HEK293 (cell line): Measurements from ENCODE around the gene GRAMD4.

Experiments used
- CTCF ChIP-seq: fragments of 450-650 bp; formaldehyde crosslinking; IDR thresholded peaks from 2 replicates; pipeline ENCODE4 v1.5.1; 2016; ENCODE audit warnings: missing biosample characterization, missing genetic modification characterization
- ELK4 ChIP-seq: IDR thresholded peaks from 2 replicates; pipeline ENCODE4 v1.6.1; 2011; ENCODE audit warnings: mild to moderate bottlenecking, low read depth, low read length, borderline replicate concordance
- SCRT2 ChIP-seq: fragments of 450-650 bp; formaldehyde crosslinking; IDR thresholded peaks from 2 replicates; pipeline ENCODE4 v1.5.1; 2016; ENCODE audit warnings: missing biosample characterization, missing genetic modification characterization
- TCF7L2 ChIP-seq: IDR thresholded peaks from 2 replicates; pipeline ENCODE4 v1.6.1; 2011; ENCODE audit warnings: low read depth, mild to moderate bottlenecking, inconsistent platforms, low read length, moderate library complexity, borderline replicate concordance
- ZBTB48 ChIP-seq: fragments of 450-650 bp; formaldehyde crosslinking; IDR thresholded peaks from 2 replicates; pipeline ENCODE4 v1.5.1; 2016; ENCODE audit warnings: missing biosample characterization, missing genetic modification characterization
- ZBTB7A ChIP-seq: fragments of 450-650 bp; formaldehyde crosslinking; IDR thresholded peaks from 2 replicates; pipeline ENCODE4 v1.5.1; 2016; ENCODE audit warnings: low read depth, missing biosample characterization, missing genetic modification characterization
- ZNF140 ChIP-seq: fragments of 450-650 bp; formaldehyde crosslinking; IDR thresholded peaks from 2 replicates; pipeline ENCODE4 v1.5.1; 2016; ENCODE audit warnings: missing biosample characterization, missing genetic modification characterization
- ZNF292 ChIP-seq: fragments of 450-650 bp; formaldehyde crosslinking; IDR thresholded peaks from 2 replicates; pipeline ENCODE4 v1.5.1; 2016; ENCODE audit warnings: low read depth, missing biosample characterization, missing genetic modification characterization, borderline replicate concordance
- ZNF600 ChIP-seq: fragments of 450-650 bp; formaldehyde crosslinking; IDR thresholded peaks from 2 replicates; pipeline ENCODE4 v1.5.1; 2016; ENCODE audit warnings: missing biosample characterization, missing genetic modification characterization
- ZNF704 ChIP-seq: fragments of 450-650 bp; formaldehyde crosslinking; IDR thresholded peaks from 2 replicates; pipeline ENCODE4 v1.5.1; 2016; ENCODE audit warnings: missing biosample characterization, missing genetic modification characterization
- ZNF747 ChIP-seq: fragments of 450-650 bp; formaldehyde crosslinking; IDR thresholded peaks from 2 replicates; pipeline ENCODE4 v1.5.1; 2016; ENCODE audit warnings: missing biosample characterization, missing genetic modification characterization
- ZNF776 ChIP-seq: fragments of 450-650 bp; formaldehyde crosslinking; IDR thresholded peaks from 2 replicates; pipeline ENCODE4 v1.5.0; 2017; ENCODE audit warnings: missing biosample characterization, missing genetic modification characterization, borderline replicate concordance
- ZSCAN30 ChIP-seq: fragments of 450-650 bp; IDR thresholded peaks from 2 replicates; pipeline ENCODE4 v1.5.1; 2018; ENCODE audit warnings: missing biosample characterization, mild to moderate bottlenecking, missing genetic modification characterization, moderate library complexity

GRCh38 chr22:46684706-46685105 is 64.5 kb downstream of the GRAMD4 start:
- TF ChIP-seq ZNF776 (tag by site-specific recombination) (no peak), CTCF (tag by site-specific recombination) (no peak), TCF7L2 (no peak), ZBTB48 (tag by site-specific recombination) (no peak), ZBTB7A (tag by site-specific recombination) (no peak), ZSCAN30 (no peak), ZNF140 (tag by site-specific recombination) (no peak), SCRT2 (tag by site-specific recombination) (no peak), ZNF292 (tag by site-specific recombination) (no peak), ZNF704 (no peak), ZNF600 (tag by site-specific recombination) (no peak), ZNF747 (tag by site-specific recombination) (no peak), ELK4 (no peak)
